Testis (tissue), 2 donors: Measurements from ENCODE around the gene TMEM209.

Experiments used
- CTCF ChIP-seq, 3 experiments: fragments of 450-650 bp in 2 of 3; fragments of 200-600 bp in 1 of 3; sonication (generic) in 1 of 3; IDR thresholded peaks; one replicate each; pipeline ENCODE4 v1.5.1; 2016 to 2019; ENCODE audit warnings: antibody characterized with exemption in 3 of 3, mild to moderate bottlenecking in 2 of 3, moderate library complexity in 1 of 3
- POLR2A ChIP-seq: fragments of 450-650 bp; IDR thresholded peaks from one replicate; pipeline ENCODE4 v1.6.1; 2017; ENCODE audit warnings: antibody characterized with exemption, mild to moderate bottlenecking, moderate library complexity

GRCh38 chr7:130160455-130160854, 44.8 kb downstream of the TMEM209 start:
- TF ChIP-seq CTCF (IDR thresholded peaks at IDR 0.05): no peak
- TF ChIP-seq POLR2A: no peak
